K562 (cell line): ENCODE measurements around the gene PDGFRA. TPM values are rescaled to one million over a fixed set of nuclear protein-coding genes. Genes with fewer than 3 reads are reported as not detected.

ENCODE experiments used
- ATAC-seq: fragments of 200-7000 bp; cut with Tn5 transposase; 3 replicates; pipeline ENCODE4 v1.9.1; 2020; ENCODE audit warnings: moderate library complexity
- BruUV-seq: library from RNA; stranded (reverse); fragments of 400-500 nt; replicated peaks from 2 replicates; lab custom pipeline; 2021; lab: Mats Ljungman, UMichigan
- CTCF ChIA-PET: fragments of 300-600 bp; formaldehyde crosslinking; extraction: SDS; loops from one replicate; lab custom pipeline; 2021; ENCODE audit warnings: low intra/inter-chr PET ratio; lab: Yijun Ruan, JAX
- POLR2A ChIA-PET: fragments of 300-600, 350-650 bp; sonication (Branson Sonifier 250); formaldehyde crosslinking; extraction: SDS; loops from one replicate; lab custom pipeline; 2021; ENCODE audit warnings: antibody characterized with exemption, inconsistent platforms; lab: Yijun Ruan, JAX
- DNase-seq, 4 experiments: peaks; one replicate each; pipeline versions ENCODE4 v3.0.0 to v3.0.0-alpha.2; 2011 to 2018; ENCODE audit warnings: low spot score in 3 of 4, mixed read lengths in 3 of 4; ENCODE audit errors: extremely low read depth in 1 of 4
- FAIRE-seq: peaks from 2 replicates; lab custom pipeline; 2011; peaks lifted over from hg19 to GRCh38; lab: Jason Lieb, UNC
- H2AFZ ChIP-seq: 2 replicates; pipeline ENCODE4 v1.6.0; 2011; ENCODE audit warnings: low read depth, low read length, control low read depth, inconsistent platforms
- H3K27ac ChIP-seq: fragments of 200-600 bp; 3 replicates; pipeline ENCODE4 v1.8.0; 2011; ENCODE audit warnings: low read depth, mild to moderate bottlenecking, control low read depth, inconsistent platforms, low read length, moderate library complexity, mixed read lengths; ENCODE audit errors: extremely low read depth
- H3K27me3 ChIP-seq, 2 experiments: fragments of 300-600 bp in 1 of 2; 2 replicates in 1 of 2; 3 replicates in 1 of 2; pipeline versions ENCODE4 v1.6.0 to v1.8.0; 2011; ENCODE audit warnings: inconsistent platforms in 2 of 2, low read length in 2 of 2, mild to moderate bottlenecking in 1 of 2, mixed read lengths in 1 of 2, moderate library complexity in 1 of 2; ENCODE audit not compliant: control insufficient read depth in 2 of 2, insufficient read depth in 2 of 2
- H3K36me3 ChIP-seq: fragments of 300-600 bp; 3 replicates; pipeline ENCODE4 v1.8.0; 2011; ENCODE audit warnings: mild to moderate bottlenecking, low read length, inconsistent platforms; ENCODE audit not compliant: control insufficient read depth, insufficient read depth
- H3K4me1 ChIP-seq, 2 experiments: fragments of 200-600 bp in 1 of 2; replicated peaks in 1 of 2; 2 replicates in 1 of 2; 3 replicates in 1 of 2; pipeline versions ENCODE4 v1.5.1 to v1.8.0; 2011; ENCODE audit warnings: inconsistent platforms in 2 of 2, low read length in 2 of 2, mild to moderate bottlenecking in 1 of 2, mixed read lengths in 1 of 2, moderate library complexity in 1 of 2; ENCODE audit not compliant: control insufficient read depth in 2 of 2, insufficient read depth in 2 of 2
- H3K4me2 ChIP-seq: 2 replicates; pipeline ENCODE4 v1.6.1; 2011; ENCODE audit warnings: low read length, control low read depth, inconsistent platforms, mixed read lengths; ENCODE audit not compliant: insufficient read depth
- H3K4me3 ChIP-seq: fragments of 200-600 bp; sonication (generic), shearing (Covaris generic); 2 replicates; pipeline ENCODE4 v1.5.1; 2016; ENCODE audit warnings: control low read depth, inconsistent platforms
- H3K79me2 ChIP-seq: fragments of 200-600 bp; 3 replicates; pipeline ENCODE4 v1.8.0; 2011; ENCODE audit warnings: low read length, inconsistent platforms; ENCODE audit not compliant: control insufficient read depth, insufficient read depth
- H3K9ac ChIP-seq, 2 experiments: 2 replicates each; pipeline versions ENCODE4 v1.6.0 to v1.6.1; 2011; ENCODE audit warnings: low read depth in 2 of 2, low read length in 2 of 2, control low read depth in 1 of 2, inconsistent platforms in 1 of 2, mild to moderate bottlenecking in 1 of 2, mixed read lengths in 1 of 2; ENCODE audit not compliant: insufficient read depth in 1 of 2
- H3K9me1 ChIP-seq: one replicate; pipeline ENCODE4 v1.6.0; 2011; ENCODE audit warnings: inconsistent platforms, mild to moderate bottlenecking, low read length, moderate library complexity; ENCODE audit not compliant: control insufficient read depth, insufficient read depth
- H3K9me3 ChIP-seq: replicated peaks from 2 replicates; pipeline ENCODE4 v1.5.1; 2011; ENCODE audit warnings: low read depth, low read length, inconsistent platforms; ENCODE audit not compliant: control insufficient read depth, insufficient read depth
- H4K20me1 ChIP-seq: replicated peaks from 2 replicates; pipeline ENCODE4 v1.6.1; 2011; ENCODE audit warnings: low read length, inconsistent platforms, mixed read lengths; ENCODE audit not compliant: control insufficient read depth, insufficient read depth
- RBM25 ChIP-seq: fragments of 200-400 bp; formaldehyde crosslinking; IDR thresholded peaks from 2 replicates; pipeline ENCODE4 v1.6.1; 2018; ENCODE audit warnings: low read length, low read depth, moderate library complexity; ENCODE audit not compliant: severe bottlenecking
- ZFP36 ChIP-seq: fragments of 150-350 bp; IDR thresholded peaks from 2 replicates; pipeline ENCODE4 v1.6.1; 2018; ENCODE audit warnings: low read length, low read depth; ENCODE audit not compliant: partially characterized antibody
- ZNF316 ChIP-seq: fragments of 450-650 bp; IDR thresholded peaks from 2 replicates; pipeline ENCODE4 v1.6.1; 2016
- WGBS: fragments of 100-300 bp; shearing (Covaris generic); methylation state at CpG from one replicate; pipeline ENCODE4 v1.1.6; 2016; ENCODE audit warnings: low coverage, mixed read lengths; ENCODE audit not compliant: insufficient coverage; ENCODE audit errors: missing lambda C conversion rate; 5-methylcytosine and 5-hydroxymethylcytosine counted together
- in situ Hi-C: fragments of 300-500 bp; cut with MboI; formaldehyde crosslinking; loops from 4 replicates; pipeline ENCODE4 v1.15.0; 2018; ENCODE audit warnings: inconsistent platforms, mixed read lengths
- intact Hi-C: fragments of 100-400 bp; cut with micrococcal nuclease; formaldehyde crosslinking; loops from 2 replicates; pipeline ENCODE4 v1.14.2; 2022
- polyA plus RNA-seq, 8 experiments: library from polyadenylated mRNA; depleted of rRNA in 4 of 8; stranded (reverse) in 5 of 8; unstranded in 3 of 8; fragments of >200 nt; fragmentation: Nextera tagmentation in 2 of 8; fragmentation: Illumina TruSeq in 1 of 8; extraction: Ambion mirVana in 2 of 8; extraction: Trizol in 1 of 8; gene quantifications; 2 replicates each; pipeline versions ENCODE4 v1.2.1 to v1.2.3, GENCODE V29; 2011 to 2014; ENCODE audit warnings: inconsistent platforms in 1 of 8, missing spikeins in 1 of 8
- total RNA-seq, 7 experiments: library from RNA; depleted of rRNA in 6 of 7; stranded (reverse); fragments of >200 nt in 6 of 7; fragmentation: Illumina TruSeq in 2 of 7; extraction: Trizol in 2 of 7; gene quantifications; 2 replicates each; pipeline versions ENCODE4 v1.2.1 to v1.2.3, GENCODE V29; 2011 to 2021; ENCODE audit warnings: low replicate concordance in 1 of 7
- TF ChIP-seq, protein P1 (sequence below): IDR thresholded peaks from 2 replicates; pipeline ENCODE4 v1.6.1; 2011; ENCODE audit not compliant: insufficient read length; ENCODE audit errors: extremely low read depth
- TF ChIP-seq, protein P2 (sequence below): sonication (generic); formaldehyde crosslinking; IDR thresholded peaks from 2 replicates; pipeline ENCODE4 v1.9.0; 2022; ENCODE audit warnings: mild to moderate bottlenecking, missing genetic modification reagents

The PDGFRA gene
- total and polyA plus RNA-seq, 9 of the 15 experiments (the other 6 are each of a cell fraction or from before 2014, with no cell fraction given) = 0.40 TPM; not detected in 8

DNA sequence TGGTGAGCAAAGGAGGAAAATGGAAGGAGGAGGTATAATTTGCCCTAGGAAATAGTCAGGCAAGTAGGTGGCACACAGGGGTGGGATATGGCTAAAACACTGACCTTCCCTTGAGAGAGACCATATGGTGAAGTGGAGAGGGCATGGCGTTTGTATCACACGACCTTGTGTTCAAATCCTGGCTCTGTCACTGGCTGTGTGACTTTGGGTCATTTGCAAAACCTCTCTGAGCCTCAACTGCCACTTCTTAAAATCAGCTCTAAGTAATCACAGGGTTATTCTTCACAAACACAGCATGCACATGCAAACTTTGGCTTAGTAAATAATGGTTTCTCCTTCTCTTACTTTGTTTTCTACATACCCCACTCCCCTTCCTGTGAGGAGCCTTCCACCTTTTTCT lies 8.7 kb downstream of the PDGFRA start:
- in situ Hi-C loops (loop anchor here (5.0 to 25.0 kb wide), 3 partner anchors 750 to 1850 kb away; no protein-coding TSS in a partner anchor), intact Hi-C loops (loop anchor here (10.0 kb wide), 1 partner anchor 743 kb away; no protein-coding TSS in a partner anchor)
- BruUV-seq = no TSS peak
- H3K4me2 ChIP-seq = no peak overlapping the region
- H4K20me1 ChIP-seq = no peaks in the 10 kb centered on the region; the same call in 1 of the 2 replicates
- peaks cover 0 to 12% of the 10 kb centered on the region in 2 experiments; a peak in 2 of 5 replicates for H3K4me1 ChIP-seq
- ATAC-seq = no peak
- ChIA-PET CTCF (no interaction called here), POLR2A (no interaction called here)
- no peak for FAIRE-seq
- no peak overlapping the region for H3K27ac ChIP-seq
- H3K27me3 ChIP-seq = no peaks in the 10 kb centered on the region
- no peaks in the 10 kb centered on the region for H3K9me1 ChIP-seq
- DNase-seq = no peak
- H3K36me3 ChIP-seq = no peaks in the 10 kb centered on the region
- no peaks in the 10 kb centered on the region for H3K9me3 ChIP-seq
- no peak overlapping the region for H3K9ac ChIP-seq
- WGBS = 0% methylated on average over 2 of the region's 2 CpGs
- no peaks in the 10 kb centered on the region for H3K79me2 ChIP-seq
- TF ChIP-seq, protein P1, sequence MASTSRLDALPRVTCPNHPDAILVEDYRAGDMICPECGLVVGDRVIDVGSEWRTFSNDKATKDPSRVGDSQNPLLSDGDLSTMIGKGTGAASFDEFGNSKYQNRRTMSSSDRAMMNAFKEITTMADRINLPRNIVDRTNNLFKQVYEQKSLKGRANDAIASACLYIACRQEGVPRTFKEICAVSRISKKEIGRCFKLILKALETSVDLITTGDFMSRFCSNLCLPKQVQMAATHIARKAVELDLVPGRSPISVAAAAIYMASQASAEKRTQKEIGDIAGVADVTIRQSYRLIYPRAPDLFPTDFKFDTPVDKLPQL = no peak
- TF ChIP-seq RBM25 (peak; percentile 86), ZFP36 (peak; percentile 70), ZNF316 (no peak)
- TF ChIP-seq, protein P2, sequence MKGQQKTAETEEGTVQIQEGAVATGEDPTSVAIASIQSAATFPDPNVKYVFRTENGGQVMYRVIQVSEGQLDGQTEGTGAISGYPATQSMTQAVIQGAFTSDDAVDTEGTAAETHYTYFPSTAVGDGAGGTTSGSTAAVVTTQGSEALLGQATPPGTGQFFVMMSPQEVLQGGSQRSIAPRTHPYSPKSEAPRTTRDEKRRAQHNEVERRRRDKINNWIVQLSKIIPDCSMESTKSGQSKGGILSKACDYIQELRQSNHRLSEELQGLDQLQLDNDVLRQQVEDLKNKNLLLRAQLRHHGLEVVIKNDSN (CRISPR knock-in tag) = no peak
- H3K4me3 ChIP-seq = no peak overlapping the region
- H2AFZ ChIP-seq = no peak overlapping the region
